K562 (cell line): Measurements from ENCODE around the gene MEGF11. TPM values are rescaled to one million over a fixed set of nuclear protein-coding genes. Genes with fewer than 3 reads are reported as not detected.

Source experiments
- ATAC-seq: fragments of 200-7000 bp; cut with Tn5 transposase; 3 replicates; pipeline ENCODE4 v1.9.1; 2020; ENCODE audit warnings: moderate library complexity
- BruUV-seq: library from RNA; stranded (reverse); fragments of 400-500 nt; replicated peaks from 2 replicates; lab custom pipeline; 2021; lab: Mats Ljungman, UMichigan
- CTCF ChIA-PET: fragments of 300-600 bp; formaldehyde crosslinking; extraction: SDS; loops from one replicate; lab custom pipeline; 2021; ENCODE audit warnings: low intra/inter-chr PET ratio; lab: Yijun Ruan, JAX
- POLR2A ChIA-PET: fragments of 300-600, 350-650 bp; sonication (Branson Sonifier 250); formaldehyde crosslinking; extraction: SDS; loops from one replicate; lab custom pipeline; 2021; ENCODE audit warnings: antibody characterized with exemption, inconsistent platforms; lab: Yijun Ruan, JAX
- DNase-seq, 4 experiments: peaks; one replicate each; pipeline versions ENCODE4 v3.0.0 to v3.0.0-alpha.2; 2011 to 2018; ENCODE audit warnings: low spot score in 3 of 4, mixed read lengths in 3 of 4; ENCODE audit errors: extremely low read depth in 1 of 4
- FAIRE-seq: peaks from 2 replicates; lab custom pipeline; 2011; peaks lifted over from hg19 to GRCh38; lab: Jason Lieb, UNC
- H2AFZ ChIP-seq: 2 replicates; pipeline ENCODE4 v1.6.0; 2011; ENCODE audit warnings: low read depth, low read length, control low read depth, inconsistent platforms
- H3K27ac ChIP-seq: fragments of 200-600 bp; 3 replicates; pipeline ENCODE4 v1.8.0; 2011; ENCODE audit warnings: low read depth, mild to moderate bottlenecking, control low read depth, inconsistent platforms, low read length, moderate library complexity, mixed read lengths; ENCODE audit errors: extremely low read depth
- H3K27me3 ChIP-seq, 2 experiments: fragments of 300-600 bp in 1 of 2; 2 replicates in 1 of 2; 3 replicates in 1 of 2; pipeline versions ENCODE4 v1.6.0 to v1.8.0; 2011; ENCODE audit warnings: inconsistent platforms in 2 of 2, low read length in 2 of 2, mild to moderate bottlenecking in 1 of 2, mixed read lengths in 1 of 2, moderate library complexity in 1 of 2; ENCODE audit not compliant: control insufficient read depth in 2 of 2, insufficient read depth in 2 of 2
- H3K36me3 ChIP-seq: fragments of 300-600 bp; 3 replicates; pipeline ENCODE4 v1.8.0; 2011; ENCODE audit warnings: mild to moderate bottlenecking, low read length, inconsistent platforms; ENCODE audit not compliant: control insufficient read depth, insufficient read depth
- H3K4me1 ChIP-seq, 2 experiments: fragments of 200-600 bp in 1 of 2; replicated peaks in 1 of 2; 2 replicates in 1 of 2; 3 replicates in 1 of 2; pipeline versions ENCODE4 v1.5.1 to v1.8.0; 2011; ENCODE audit warnings: inconsistent platforms in 2 of 2, low read length in 2 of 2, mild to moderate bottlenecking in 1 of 2, mixed read lengths in 1 of 2, moderate library complexity in 1 of 2; ENCODE audit not compliant: control insufficient read depth in 2 of 2, insufficient read depth in 2 of 2
- H3K4me2 ChIP-seq: 2 replicates; pipeline ENCODE4 v1.6.1; 2011; ENCODE audit warnings: low read length, control low read depth, inconsistent platforms, mixed read lengths; ENCODE audit not compliant: insufficient read depth
- H3K4me3 ChIP-seq: fragments of 200-600 bp; sonication (generic), shearing (Covaris generic); 2 replicates; pipeline ENCODE4 v1.5.1; 2016; ENCODE audit warnings: control low read depth, inconsistent platforms
- H3K79me2 ChIP-seq: fragments of 200-600 bp; 3 replicates; pipeline ENCODE4 v1.8.0; 2011; ENCODE audit warnings: low read length, inconsistent platforms; ENCODE audit not compliant: control insufficient read depth, insufficient read depth
- H3K9ac ChIP-seq, 2 experiments: 2 replicates each; pipeline versions ENCODE4 v1.6.0 to v1.6.1; 2011; ENCODE audit warnings: low read depth in 2 of 2, low read length in 2 of 2, control low read depth in 1 of 2, inconsistent platforms in 1 of 2, mild to moderate bottlenecking in 1 of 2, mixed read lengths in 1 of 2; ENCODE audit not compliant: insufficient read depth in 1 of 2
- H3K9me1 ChIP-seq: one replicate; pipeline ENCODE4 v1.6.0; 2011; ENCODE audit warnings: inconsistent platforms, mild to moderate bottlenecking, low read length, moderate library complexity; ENCODE audit not compliant: control insufficient read depth, insufficient read depth
- H3K9me3 ChIP-seq: replicated peaks from 2 replicates; pipeline ENCODE4 v1.5.1; 2011; ENCODE audit warnings: low read depth, low read length, inconsistent platforms; ENCODE audit not compliant: control insufficient read depth, insufficient read depth
- H4K20me1 ChIP-seq: replicated peaks from 2 replicates; pipeline ENCODE4 v1.6.1; 2011; ENCODE audit warnings: low read length, inconsistent platforms, mixed read lengths; ENCODE audit not compliant: control insufficient read depth, insufficient read depth
- CHD2 ChIP-seq: IDR thresholded peaks from 2 replicates; pipeline ENCODE4 v1.6.1; 2011; ENCODE audit warnings: low read depth, low read length
- ELF2 ChIP-seq: fragments of 250-450 bp; sonication (Bioruptor Pico); IDR thresholded peaks from 2 replicates; pipeline ENCODE4 v1.5.0; 2021; ENCODE audit warnings: mild to moderate bottlenecking
- ETV6 ChIP-seq, 3 experiments: fragments of 150-350 bp in 1 of 3; sonication (generic) in 1 of 3; formaldehyde crosslinking in 1 of 3; IDR thresholded peaks; 2 replicates each; pipeline versions ENCODE4 v1.6.1 to v1.8.0; 2014 to 2022; ENCODE audit warnings: borderline replicate concordance in 2 of 3, low read depth in 2 of 3, antibody characterized with exemption in 1 of 3, low read length in 1 of 3, mild to moderate bottlenecking in 1 of 3, missing genetic modification reagents in 1 of 3
- HMGN3 ChIP-seq: IDR thresholded peaks from 2 replicates; pipeline ENCODE4 v1.6.1; 2011; ENCODE audit warnings: borderline replicate concordance, low read depth, mild to moderate bottlenecking, mixed read lengths, low read length; ENCODE audit not compliant: insufficient read length; ENCODE audit errors: extremely low read depth
- KDM1A ChIP-seq, 2 experiments: fragments of 450-650 bp; IDR thresholded peaks; 2 replicates each; pipeline ENCODE4 v1.6.1; 2016; ENCODE audit warnings: mild to moderate bottlenecking in 2 of 2
- MCM3 ChIP-seq: fragments of 450-650 bp; IDR thresholded peaks from 2 replicates; pipeline ENCODE4 v1.6.1; 2016
- NFYB ChIP-seq: IDR thresholded peaks from 2 replicates; pipeline ENCODE4 v1.6.1; 2011; ENCODE audit warnings: mild to moderate bottlenecking, moderate library complexity; ENCODE audit not compliant: insufficient read length; ENCODE audit errors: extremely low read depth
- POLR2B ChIP-seq: fragments of 450-650 bp; IDR thresholded peaks from 2 replicates; pipeline ENCODE4 v1.6.1; 2018; ENCODE audit warnings: low read depth; ENCODE audit not compliant: partially characterized antibody
- SLC30A9 ChIP-seq: fragments of 250-450 bp; sonication (Bioruptor Pico); IDR thresholded peaks from 2 replicates; pipeline ENCODE4 v1.8.0; 2022; ENCODE audit warnings: mild to moderate bottlenecking, moderate library complexity
- TFAM ChIP-seq: fragments of 250-450 bp; sonication (Bioruptor Pico); conservative IDR thresholded peaks from 2 replicates; pipeline ENCODE4 v1.5.0; 2021; ENCODE audit warnings: mild to moderate bottlenecking, moderate library complexity
- ZNF217 ChIP-seq: sonication (generic); formaldehyde crosslinking; IDR thresholded peaks from 2 replicates; pipeline ENCODE4 v1.8.0; 2022; ENCODE audit warnings: mild to moderate bottlenecking, missing genetic modification reagents
- ZNF764 ChIP-seq: fragments of 250-450 bp; sonication (Bioruptor Pico); IDR thresholded peaks from 2 replicates; pipeline ENCODE4 v1.4.0; 2020; ENCODE audit warnings: low read depth, mild to moderate bottlenecking, moderate library complexity
- ZNF780A ChIP-seq: fragments of 250-450 bp; sonication (Bioruptor Pico); IDR thresholded peaks from 2 replicates; pipeline ENCODE4 v1.5.0; 2021; ENCODE audit warnings: mild to moderate bottlenecking
- ZNF79 ChIP-seq: fragments of 250-450 bp; sonication (Bioruptor Pico); IDR thresholded peaks from 2 replicates; pipeline ENCODE4 v1.4.0; 2020; ENCODE audit warnings: low read depth, mild to moderate bottlenecking, moderate library complexity
- whole genome bisulfite sequencing: fragments of 100-300 bp; shearing (Covaris generic); methylation state at CpG from one replicate; pipeline ENCODE4 v1.1.6; 2016; ENCODE audit warnings: low coverage, mixed read lengths; ENCODE audit not compliant: insufficient coverage; ENCODE audit errors: missing lambda C conversion rate; 5-methylcytosine and 5-hydroxymethylcytosine counted together
- in situ Hi-C: fragments of 300-500 bp; cut with MboI; formaldehyde crosslinking; loops from 4 replicates; pipeline ENCODE4 v1.15.0; 2018; ENCODE audit warnings: inconsistent platforms, mixed read lengths
- intact Hi-C: fragments of 100-400 bp; cut with micrococcal nuclease; formaldehyde crosslinking; loops from 2 replicates; pipeline ENCODE4 v1.14.2; 2022
- polyA plus RNA-seq, 8 experiments: library from polyadenylated mRNA; depleted of rRNA in 4 of 8; stranded (reverse) in 5 of 8; unstranded in 3 of 8; fragments of >200 nt; fragmentation: Nextera tagmentation in 2 of 8; fragmentation: Illumina TruSeq in 1 of 8; extraction: Ambion mirVana in 2 of 8; extraction: Trizol in 1 of 8; gene quantifications; 2 replicates each; pipeline versions ENCODE4 v1.2.1 to v1.2.3, GENCODE V29; 2011 to 2014; ENCODE audit warnings: inconsistent platforms in 1 of 8, missing spikeins in 1 of 8
- total RNA-seq, 7 experiments: library from RNA; depleted of rRNA in 6 of 7; stranded (reverse); fragments of >200 nt in 6 of 7; fragmentation: Illumina TruSeq in 2 of 7; extraction: Trizol in 2 of 7; gene quantifications; 2 replicates each; pipeline versions ENCODE4 v1.2.1 to v1.2.3, GENCODE V29; 2011 to 2021; ENCODE audit warnings: low replicate concordance in 1 of 7
- TF ChIP-seq, protein P1 (sequence below): fragments of 150-350 bp; IDR thresholded peaks from 2 replicates; pipeline ENCODE4 v1.6.1; 2014; ENCODE audit warnings: low read depth, mild to moderate bottlenecking, low read length, borderline replicate concordance
- TF ChIP-seq, protein P2 (sequence below): fragments of 450-650 bp; IDR thresholded peaks from 2 replicates; pipeline ENCODE4 v1.6.1; 2017; ENCODE audit warnings: antibody characterized with exemption

The MEGF11 gene
- total and polyA plus RNA-seq, 9 of the 15 experiments (the other 6 are each of a cell fraction or from before 2014, with no cell fraction given), result 0.06 to 0.23 (median 0.20) TPM; not detected in 6

DNA sequence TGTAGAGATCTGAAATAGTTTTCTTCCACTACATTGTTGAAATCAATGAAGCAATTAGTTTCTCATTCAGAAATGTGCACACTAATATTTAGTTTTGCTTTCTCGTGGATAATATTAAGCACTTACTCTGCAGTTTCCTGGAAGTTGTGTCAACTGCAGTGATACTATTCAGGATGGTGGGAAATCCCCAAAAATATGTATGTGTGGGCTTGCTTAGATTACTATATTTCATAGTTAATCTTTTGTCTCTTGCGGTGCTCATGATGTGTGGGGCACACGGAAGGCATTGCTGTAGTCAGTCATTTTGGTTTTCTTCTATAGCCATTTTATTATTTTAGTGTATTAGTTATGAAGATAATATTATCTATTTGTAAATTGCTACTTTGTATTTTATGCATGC, 364.6 kb downstream of the MEGF11 start:
- 89% methylated on average over 3 of the region's 3 CpGs for WGBS
- Histone ChIP-seq H2AFZ (no peak overlapping the region), H3K79me2 (peaks cover 4% of the 10 kb centered on the region; the same call in 2 of the 3 replicates), H3K9me3 (no peaks in the 10 kb centered on the region), H3K4me1 (no peaks in the 10 kb centered on the region; a peak in 1 of 5 replicates), H3K36me3 (peaks cover 84% of the 10 kb centered on the region), H3K9me1 (peaks cover 3% of the 10 kb centered on the region), H3K4me2 (no peak overlapping the region), H3K27ac (no peak overlapping the region), H3K9ac (no peak overlapping the region), H3K4me3 (no peak overlapping the region), H4K20me1 (no peaks in the 10 kb centered on the region; the same call in 1 of the 2 replicates), H3K27me3 (no peaks in the 10 kb centered on the region)
- DNase-seq, result no peak
- ATAC-seq, result no peak
- ChIA-PET POLR2A (no interaction called here), CTCF (no interaction called here)
- TSS peak; percentile 16 for BruUV-seq
- TF ChIP-seq ZNF217 (CRISPR knock-in tag), result no peak
- no peak for TF ChIP-seq SLC30A9
- TF ChIP-seq CHD2, result no peak
- TF ChIP-seq, protein P1, sequence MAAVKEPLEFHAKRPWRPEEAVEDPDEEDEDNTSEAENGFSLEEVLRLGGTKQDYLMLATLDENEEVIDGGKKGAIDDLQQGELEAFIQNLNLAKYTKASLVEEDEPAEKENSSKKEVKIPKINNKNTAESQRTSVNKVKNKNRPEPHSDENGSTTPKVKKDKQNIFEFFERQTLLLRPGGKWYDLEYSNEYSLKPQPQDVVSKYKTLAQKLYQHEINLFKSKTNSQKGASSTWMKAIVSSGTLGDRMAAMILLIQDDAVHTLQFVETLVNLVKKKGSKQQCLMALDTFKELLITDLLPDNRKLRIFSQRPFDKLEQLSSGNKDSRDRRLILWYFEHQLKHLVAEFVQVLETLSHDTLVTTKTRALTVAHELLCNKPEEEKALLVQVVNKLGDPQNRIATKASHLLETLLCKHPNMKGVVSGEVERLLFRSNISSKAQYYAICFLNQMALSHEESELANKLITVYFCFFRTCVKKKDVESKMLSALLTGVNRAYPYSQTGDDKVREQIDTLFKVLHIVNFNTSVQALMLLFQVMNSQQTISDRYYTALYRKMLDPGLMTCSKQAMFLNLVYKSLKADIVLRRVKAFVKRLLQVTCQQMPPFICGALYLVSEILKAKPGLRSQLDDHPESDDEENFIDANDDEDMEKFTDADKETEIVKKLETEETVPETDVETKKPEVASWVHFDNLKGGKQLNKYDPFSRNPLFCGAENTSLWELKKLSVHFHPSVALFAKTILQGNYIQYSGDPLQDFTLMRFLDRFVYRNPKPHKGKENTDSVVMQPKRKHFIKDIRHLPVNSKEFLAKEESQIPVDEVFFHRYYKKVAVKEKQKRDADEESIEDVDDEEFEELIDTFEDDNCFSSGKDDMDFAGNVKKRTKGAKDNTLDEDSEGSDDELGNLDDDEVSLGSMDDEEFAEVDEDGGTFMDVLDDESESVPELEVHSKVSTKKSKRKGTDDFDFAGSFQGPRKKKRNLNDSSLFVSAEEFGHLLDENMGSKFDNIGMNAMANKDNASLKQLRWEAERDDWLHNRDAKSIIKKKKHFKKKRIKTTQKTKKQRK, result no peak
- no peak for TF ChIP-seq MCM3
- no peak for TF ChIP-seq ZNF780A (CRISPR knock-in tag)
- TF ChIP-seq ETV6 (IDR thresholded peaks at IDR 0.05; ENCODE audit: borderline replicate concordance in 1 of 2, low read depth in 2 of 2, low read length in 1 of 2), result no peak
- no peak for TF ChIP-seq ETV6 (CRISPR knock-in tag; IDR thresholded peaks at IDR 0.05; ENCODE audit: borderline replicate concordance)
- no peak for TF ChIP-seq POLR2B
- TF ChIP-seq ZNF764 (CRISPR knock-in tag), result no peak
- TF ChIP-seq NFYB, result no peak
- no peak for TF ChIP-seq TFAM (CRISPR knock-in tag)
- TF ChIP-seq, protein P2, sequence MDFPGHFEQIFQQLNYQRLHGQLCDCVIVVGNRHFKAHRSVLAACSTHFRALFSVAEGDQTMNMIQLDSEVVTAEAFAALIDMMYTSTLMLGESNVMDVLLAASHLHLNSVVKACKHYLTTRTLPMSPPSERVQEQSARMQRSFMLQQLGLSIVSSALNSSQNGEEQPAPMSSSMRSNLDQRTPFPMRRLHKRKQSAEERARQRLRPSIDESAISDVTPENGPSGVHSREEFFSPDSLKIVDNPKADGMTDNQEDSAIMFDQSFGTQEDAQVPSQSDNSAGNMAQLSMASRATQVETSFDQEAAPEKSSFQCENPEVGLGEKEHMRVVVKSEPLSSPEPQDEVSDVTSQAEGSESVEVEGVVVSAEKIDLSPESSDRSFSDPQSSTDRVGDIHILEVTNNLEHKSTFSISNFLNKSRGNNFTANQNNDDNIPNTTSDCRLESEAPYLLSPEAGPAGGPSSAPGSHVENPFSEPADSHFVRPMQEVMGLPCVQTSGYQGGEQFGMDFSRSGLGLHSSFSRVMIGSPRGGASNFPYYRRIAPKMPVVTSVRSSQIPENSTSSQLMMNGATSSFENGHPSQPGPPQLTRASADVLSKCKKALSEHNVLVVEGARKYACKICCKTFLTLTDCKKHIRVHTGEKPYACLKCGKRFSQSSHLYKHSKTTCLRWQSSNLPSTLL, result no peak
- no peak for TF ChIP-seq ZNF79 (CRISPR knock-in tag)
- no peak for TF ChIP-seq ELF2 (CRISPR knock-in tag)
- TF ChIP-seq KDM1A (IDR thresholded peaks at IDR 0.05), result no peak
- no peak for TF ChIP-seq HMGN3
- intact Hi-C loops (no loop called here), in situ Hi-C loops (no loop called here)
- FAIRE-seq, result no peak
